GM10248 (cell line): ENCODE data around the gene EPS15.
"Not testable (repeated sequence)": the region's sequence is repeated elsewhere in the genome, so short reads cannot be mapped to it uniquely, and the experiment has no call there.

ENCODE experiments used
- CTCF ChIA-PET: fragments of 300-600 bp; sonication (Branson Sonifier 250); formaldehyde crosslinking; extraction: SDS; loops from one replicate; lab custom pipeline; 2021; ENCODE audit warnings: antibody characterized with exemption; lab: Yijun Ruan, JAX
- POLR2A ChIA-PET: fragments of 350-650 bp; sonication (Branson Sonifier 250); formaldehyde crosslinking; extraction: SDS; loops from one replicate; lab custom pipeline; 2020; ENCODE audit warnings: antibody characterized with exemption; lab: Yijun Ruan, JAX
- DNase-seq: peaks from one replicate; pipeline ENCODE4 v3.0.0; 2012; ENCODE audit errors: extremely low spot score
- CTCF ChIP-seq: IDR thresholded peaks from 2 replicates; pipeline ENCODE4 v1.5.1; 2012; ENCODE audit warnings: mild to moderate bottlenecking, low read depth; ENCODE audit errors: extremely low read depth, missing control alignments, control extremely low read depth

Gene EPS15

DNA sequence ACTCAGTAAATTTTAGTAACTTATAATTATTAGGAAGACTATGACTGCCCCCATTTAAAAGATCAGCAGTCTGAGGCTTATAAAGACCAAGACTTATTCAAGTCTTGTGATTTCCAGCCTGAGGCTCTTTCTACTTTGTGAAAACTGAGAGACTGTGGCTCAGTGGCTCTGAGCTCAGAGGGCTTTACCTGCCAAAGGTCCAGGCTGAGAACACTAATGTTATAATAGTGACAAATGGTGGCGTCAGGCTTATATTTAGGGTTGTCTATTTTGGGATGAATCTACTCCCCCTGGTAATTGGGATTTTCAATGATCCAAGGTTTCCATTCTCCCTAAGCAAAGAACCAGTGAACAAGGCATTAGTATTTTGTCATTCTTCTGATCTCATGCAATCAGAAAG, 42.6 kb upstream of the EPS15 start:
- ChIA-PET POLR2A (interaction anchor here (0.6 kb wide), 1 partner anchor 35 kb away, joined by 6 read pairs; no protein-coding TSS in a partner anchor), CTCF (interaction anchor here (1.4 to 1.5 kb wide), 2 partner anchors 9 to 13 kb away, joined by 3 to 5 read pairs; no protein-coding TSS in a partner anchor)
- TF ChIP-seq CTCF: no peak
- DNase-seq: no peak

DNA sequence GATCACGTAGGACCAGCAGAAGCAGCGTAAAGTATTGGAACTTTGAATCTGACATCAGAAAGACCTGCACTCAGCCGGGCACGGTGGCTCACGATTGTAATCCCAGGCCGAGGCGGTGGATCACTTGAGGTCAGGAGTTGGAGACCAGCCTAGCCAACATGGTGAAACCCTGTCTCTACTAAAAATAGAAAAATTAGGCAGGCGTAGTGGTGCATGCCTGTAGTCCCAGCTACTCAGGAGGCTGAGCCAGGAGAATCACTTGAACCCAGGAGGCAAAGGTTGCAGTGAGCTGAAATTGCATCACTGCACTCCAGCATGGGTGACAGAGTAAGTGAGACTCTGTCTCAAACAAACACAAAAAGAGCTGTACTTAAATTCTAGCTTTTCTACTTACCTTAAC, 41.8 kb upstream of the EPS15 start:
- DNase-seq, POLR2A ChIA-PET, CTCF ChIA-PET: not testable (repeated sequence)

DNA sequence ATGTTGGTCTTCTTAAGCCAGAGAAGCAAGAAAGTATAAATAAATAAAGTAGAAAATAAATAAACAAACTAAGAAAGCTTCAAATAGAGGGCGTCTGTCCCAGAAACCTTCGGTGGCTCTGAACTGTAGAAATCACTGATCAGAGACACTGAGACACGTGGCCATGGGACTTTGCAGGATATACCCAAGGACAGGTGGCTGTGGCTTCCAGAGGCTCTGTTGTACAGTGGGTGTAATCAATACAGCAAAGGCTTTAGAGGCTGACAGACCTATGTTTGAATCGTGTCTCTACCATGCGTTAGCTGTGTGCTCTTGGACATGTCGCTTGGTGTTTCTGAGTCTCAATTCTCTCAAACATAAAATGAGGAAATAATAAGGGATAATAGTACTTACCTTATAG, 41.0 kb upstream of the EPS15 start:
- POLR2A ChIA-PET: no interaction called here
- no peak for TF ChIP-seq CTCF
- CTCF ChIA-PET: no interaction called here
- DNase-seq: no peak

GRCh38 chr1:51559501-51559900, 40.4 kb upstream of the EPS15 start:
- CTCF ChIA-PET: no interaction called here
- POLR2A ChIA-PET: no interaction called here
- no peak for DNase-seq
- TF ChIP-seq CTCF: no peak

- TF ChIP-seq CTCF: no peak
- ChIA-PET CTCF (interaction anchor here (1.0 kb wide), 1 partner anchor 209 kb away, joined by 3 read pairs; no protein-coding TSS in a partner anchor), POLR2A (no interaction called here)
- no peak for DNase-seq
These were observed 40.0 kb upstream of the EPS15 start for GRCh38 chr1:51559064-51559500.

- DNase-seq: no peak
- ChIA-PET CTCF (interaction anchor here (1.0 kb wide), 1 partner anchor 210 kb away, joined by 3 read pairs; no protein-coding TSS in a partner anchor), POLR2A (no interaction called here)
- no peak for TF ChIP-seq CTCF
These were observed 39.4 kb upstream of the EPS15 start for GRCh38 chr1:51558375-51558924.

- CTCF ChIA-PET: no interaction called here
- TF ChIP-seq CTCF: no peak
- POLR2A ChIA-PET: no interaction called here
- DNase-seq: no peak
These were observed 38.1 kb upstream of the EPS15 start for GRCh38 chr1:51557168-51557567.
